ENCODE results near the gene CMTM8. TPM values are rescaled to one million over a fixed set of nuclear protein-coding genes. Genes with fewer than 3 reads are reported as not detected.

The CMTM8 gene
- total RNA-seq, 4 donors from 2014 or later = 4.4 to 39.2 (median 7.4) TPM

DNA sequence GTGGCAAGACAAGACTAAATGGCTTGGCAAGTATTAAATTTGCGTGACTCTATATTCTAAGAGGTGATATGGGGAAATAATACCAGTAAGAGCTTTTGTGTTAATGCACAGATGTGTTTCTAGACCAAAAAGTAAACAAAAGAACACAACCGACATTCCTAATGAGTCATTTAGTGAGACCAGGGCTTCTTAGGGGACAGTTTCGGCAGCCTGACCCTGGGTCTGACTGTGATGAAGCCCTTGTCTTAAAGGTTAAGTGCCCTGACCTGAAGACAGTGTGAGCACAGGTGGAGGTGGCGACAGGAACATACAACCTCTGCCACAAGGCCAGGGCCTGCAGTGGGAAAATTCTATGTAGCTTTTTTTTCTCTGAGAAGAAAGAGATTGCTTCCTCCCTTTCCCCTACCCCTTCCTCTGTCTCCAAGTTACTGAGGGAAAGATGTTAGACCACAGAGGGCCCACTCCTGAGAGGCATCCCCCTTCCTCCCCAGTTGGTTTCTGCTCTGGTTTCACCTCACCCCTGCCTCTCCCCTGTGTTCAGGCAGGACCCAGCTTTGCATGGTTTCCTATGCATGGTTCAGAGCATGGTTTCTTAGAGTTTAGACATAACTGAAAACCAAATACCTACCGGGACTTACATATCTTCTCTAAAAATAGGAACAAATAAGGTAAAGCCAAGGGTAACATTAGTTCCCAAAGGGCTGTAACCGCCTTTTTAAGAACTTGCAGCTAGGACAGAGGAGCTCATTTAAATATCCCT lies 128.3 kb downstream of the CMTM8 start:
- TF ChIP-seq CTCF (IDR thresholded peaks at IDR 0.05) = no peak
- no peak for TF ChIP-seq POLR2A (IDR thresholded peaks at IDR 0.05)
- TF ChIP-seq POLR2AphosphoS5 (IDR thresholded peaks at IDR 0.05) = no peak
- no peak for TF ChIP-seq EP300 (IDR thresholded peaks at IDR 0.05; ENCODE audit: low read depth)
- no peaks in the 10 kb centered on the region for H3K36me3 ChIP-seq
- in situ Hi-C loops (cut with MboI; ENCODE audit: low pct_ligation_motif_present in 1 of 4, low pct_unique_long_range_greater_than_20kb in 1 of 4, low sequenced_read_pairs in 3 of 4) (loop anchor here in 1 of 4 donors (25.0 kb wide), 1 partner anchor 295 kb away; no protein-coding TSS in a partner anchor), intact Hi-C loops (cut with DNase I; ENCODE audit: low total_unique reads) (no loop called here)
- no peak for DNase-seq
- WGBS, 2 donors (ENCODE audit: low coverage in 1 of 2) = 72% methylated on average over 3 to 6 of the region's 6 CpGs
- H3K27me3 ChIP-seq = no peaks in the 10 kb centered on the region
- H3K27ac ChIP-seq = no peak overlapping the region
- H3K4me1 ChIP-seq = no peaks in the 10 kb centered on the region
- no peak overlapping the region for H3K4me3 ChIP-seq
- no peaks in the 10 kb centered on the region for H3K9me3 ChIP-seq

- Histone ChIP-seq H3K27ac (no peak overlapping the region), H3K4me3 (no peak overlapping the region), H3K4me1 (no peaks in the 10 kb centered on the region), H3K9me3 (no peaks in the 10 kb centered on the region), H3K36me3 (no peaks in the 10 kb centered on the region), H3K27me3 (no peaks in the 10 kb centered on the region)
- WGBS, 2 donors (ENCODE audit: low coverage in 1 of 2) = 97 to 100% methylated on average over 2 to 10 of the region's 10 CpGs
- in situ Hi-C loops (cut with MboI; ENCODE audit: low pct_ligation_motif_present in 1 of 4, low pct_unique_long_range_greater_than_20kb in 1 of 4, low sequenced_read_pairs in 3 of 4) = loop anchor here in 1 of 4 donors (25.0 kb wide), 1 partner anchor 295 kb away; no protein-coding TSS in a partner anchor
- TF ChIP-seq POLR2AphosphoS5 (IDR thresholded peaks at IDR 0.05) (no peak), POLR2A (IDR thresholded peaks at IDR 0.05) (no peak), EP300 (IDR thresholded peaks at IDR 0.05; ENCODE audit: low read depth) (no peak), CTCF (IDR thresholded peaks at IDR 0.05) (no peak)
- DNase-seq = no peak
- intact Hi-C loops (cut with DNase I; ENCODE audit: low total_unique reads) = no loop called here
Observed at GRCh38 chr3:32367442-32367841, 129.0 kb downstream of the CMTM8 start.

DNA sequence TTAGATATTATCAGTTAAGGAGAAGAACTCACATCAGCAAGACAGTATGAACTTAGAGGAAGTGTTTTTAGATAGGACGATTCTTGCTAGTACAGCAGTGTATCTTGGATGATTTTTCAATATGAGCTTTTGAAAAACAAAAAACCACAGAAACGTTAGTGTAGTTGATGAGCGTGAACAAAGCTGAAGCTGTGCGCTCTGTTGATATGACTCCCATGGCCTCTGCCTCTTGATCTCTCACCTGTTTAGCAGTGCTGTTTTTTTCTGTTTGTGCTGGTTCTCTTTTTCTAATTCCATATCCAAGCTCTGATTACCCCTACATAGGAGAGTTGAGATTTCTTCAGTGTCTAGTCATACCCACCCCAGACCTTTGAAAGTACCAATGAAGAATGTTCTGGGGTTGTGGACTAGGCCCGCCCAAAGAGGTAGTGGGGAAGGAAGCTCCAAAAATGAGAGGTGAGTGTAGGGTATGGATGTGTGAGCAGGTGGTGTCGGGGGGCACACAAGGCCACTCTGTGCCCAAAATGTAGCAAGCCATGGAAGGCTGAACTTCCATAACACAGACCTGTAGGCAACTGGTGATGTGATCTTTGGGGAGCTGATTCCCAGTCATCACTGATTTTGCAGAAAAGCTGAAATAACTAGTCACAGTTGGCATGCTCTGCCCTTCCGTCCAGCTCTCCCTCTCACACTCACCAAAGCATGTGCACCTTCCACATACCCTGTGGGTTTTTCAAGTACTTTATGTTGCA lies 133.2 kb downstream of the CMTM8 start:
- H3K27me3 ChIP-seq = no peaks in the 10 kb centered on the region
- in situ Hi-C loops (cut with MboI; ENCODE audit: low pct_ligation_motif_present in 1 of 4, low pct_unique_long_range_greater_than_20kb in 1 of 4, low sequenced_read_pairs in 3 of 4) (loop anchor here in 2 of 4 donors (10.0 to 25.0 kb wide), 2 partner anchors 103 to 291 kb away; no protein-coding TSS in a partner anchor), intact Hi-C loops (cut with DNase I; ENCODE audit: low total_unique reads) (no loop called here)
- no peak overlapping the region for H3K4me3 ChIP-seq
- TF ChIP-seq POLR2A (IDR thresholded peaks at IDR 0.05) = no peak
- TF ChIP-seq POLR2AphosphoS5 (IDR thresholded peaks at IDR 0.05) = no peak
- DNase-seq = no peak
- no peaks in the 10 kb centered on the region for H3K36me3 ChIP-seq
- no peaks in the 10 kb centered on the region for H3K4me1 ChIP-seq
- no peak overlapping the region for H3K27ac ChIP-seq
- H3K9me3 ChIP-seq = no peaks in the 10 kb centered on the region
- 77 to 80% methylated on average over 5 to 7 of the region's 7 CpGs for WGBS, 2 donors (ENCODE audit: low coverage in 1 of 2)

DNA sequence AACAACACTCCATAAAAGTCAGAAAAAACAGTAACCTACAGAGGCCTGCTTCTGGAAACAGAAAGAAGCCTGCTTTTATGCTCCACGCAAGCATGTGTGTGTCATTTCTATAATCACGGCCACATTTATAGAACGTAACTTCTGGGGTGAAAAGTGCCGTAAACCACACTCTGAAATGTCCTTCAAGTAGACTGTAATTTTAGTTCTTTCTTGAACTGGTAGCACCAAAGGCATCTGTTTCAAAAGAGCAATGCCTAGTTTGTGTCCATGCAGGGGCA lies 133.7 kb downstream of the CMTM8 start:
- no peak for DNase-seq
- 89 to 96% methylated on average over 4 of the region's 4 CpGs for WGBS, 2 donors (ENCODE audit: low coverage in 1 of 2)
- H3K27me3 ChIP-seq = no peaks in the 10 kb centered on the region
- H3K9me3 ChIP-seq = no peaks in the 10 kb centered on the region
- H3K4me1 ChIP-seq = no peaks in the 10 kb centered on the region
- in situ Hi-C loops (cut with MboI; ENCODE audit: low pct_ligation_motif_present in 1 of 4, low pct_unique_long_range_greater_than_20kb in 1 of 4, low sequenced_read_pairs in 3 of 4) = loop anchor here in 2 of 4 donors (10.0 to 25.0 kb wide), 2 partner anchors 103 to 290 kb away; no protein-coding TSS in a partner anchor
- no peak overlapping the region for H3K4me3 ChIP-seq
- no peak for TF ChIP-seq POLR2A (IDR thresholded peaks at IDR 0.05)
- TF ChIP-seq EP300 (IDR thresholded peaks at IDR 0.05; ENCODE audit: low read depth) = no peak
- no peak for TF ChIP-seq POLR2AphosphoS5 (IDR thresholded peaks at IDR 0.05)
- no peak for TF ChIP-seq CTCF (IDR thresholded peaks at IDR 0.05)
- no peak overlapping the region for H3K27ac ChIP-seq
- intact Hi-C loops (cut with DNase I; ENCODE audit: low total_unique reads) = no loop called here
- no peaks in the 10 kb centered on the region for H3K36me3 ChIP-seq
